ENCODE measurements around the gene PDE6H.

Gene PDE6H

GRCh38 chr12:14975457-14975856 is 2.6 kb downstream of the PDE6H start:
- DNase-seq (ENCODE audit: low read depth): no peak

- no peak for DNase-seq (ENCODE audit: low read depth)
Observed at GRCh38 chr12:14976658-14977057, 3.8 kb downstream of the PDE6H start.

GRCh38 chr12:14979468-14979867 is 6.6 kb downstream of the PDE6H start:
- DNase-seq (ENCODE audit: low read depth): no peak

- no peak for DNase-seq (ENCODE audit: low read depth)
Observed at GRCh38 chr12:14981049-14981448, 8.2 kb downstream of the PDE6H start.

GRCh38 chr12:14982562-14982961 is 9.7 kb downstream of the PDE6H start:
- DNase-seq (ENCODE audit: low read depth): no peak

- DNase-seq (ENCODE audit: low read depth): no peak
Observed at GRCh38 chr12:14982991-14983390, 10.1 kb downstream of the PDE6H start.

- no peak for DNase-seq (ENCODE audit: low read depth)
Observed at GRCh38 chr12:14984036-14984435, 11.2 kb downstream of the PDE6H start.

GRCh38 chr12:14984766-14985285 is 12.0 kb downstream of the PDE6H start:
- DNase-seq (ENCODE audit: low read depth): no peak

GRCh38 chr12:14986449-14986848 is 13.6 kb downstream of the PDE6H start:
- no peak for DNase-seq (ENCODE audit: low read depth)

- no peak for DNase-seq (ENCODE audit: low read depth)
Observed at GRCh38 chr12:14988035-14988434, 15.2 kb downstream of the PDE6H start.

GRCh38 chr12:14989790-14990189 is 16.9 kb downstream of the PDE6H start:
- DNase-seq (ENCODE audit: low read depth): no peak

- DNase-seq (ENCODE audit: low read depth): no peak
Observed at GRCh38 chr12:14991069-14991468, 18.2 kb downstream of the PDE6H start.

GRCh38 chr12:14992673-14993072 is 19.8 kb downstream of the PDE6H start:
- DNase-seq (ENCODE audit: low read depth): no peak

- no peak for DNase-seq (ENCODE audit: low read depth)
Observed at GRCh38 chr12:14993117-14993516, 20.3 kb downstream of the PDE6H start.

GRCh38 chr12:14993537-14994266 is 20.9 kb downstream of the PDE6H start:
- DNase-seq (ENCODE audit: low read depth): no peak

- DNase-seq (ENCODE audit: low read depth): no peak
Observed at GRCh38 chr12:14994610-14995009, 21.8 kb downstream of the PDE6H start.

GRCh38 chr12:14995583-14996425 is 23.0 kb downstream of the PDE6H start:
- DNase-seq (ENCODE audit: low read depth): no peak

GRCh38 chr12:14997998-14998397 is 25.2 kb downstream of the PDE6H start:
- DNase-seq (ENCODE audit: low read depth): no peak

- no peak for DNase-seq (ENCODE audit: low read depth)
Observed at GRCh38 chr12:14999021-14999694, 26.3 kb downstream of the PDE6H start.

GRCh38 chr12:14999695-15000365 is 27.0 kb downstream of the PDE6H start:
- DNase-seq (ENCODE audit: low read depth): no peak

GRCh38 chr12:15000575-15000974 is 27.7 kb downstream of the PDE6H start:
- DNase-seq (ENCODE audit: low read depth): no peak
